GM12864 (cell line): ENCODE results near the gene CDHR1.

Source experiments
- DNase-seq: peaks from one replicate; pipeline ENCODE4 v3.0.0-alpha.2; 2011; ENCODE audit warnings: low read depth
- H3K4me3 ChIP-seq: 2 replicates; pipeline ENCODE4 v1.5.1; 2011; ENCODE audit warnings: mild to moderate bottlenecking, low read depth, low read length, control low read depth
- CTCF ChIP-seq: IDR thresholded peaks from 2 replicates; pipeline ENCODE4 v1.5.1; 2011; ENCODE audit warnings: low read depth, mild to moderate bottlenecking, moderate library complexity, low read length, control low read depth, inconsistent platforms; ENCODE audit errors: missing control alignments

Gene CDHR1

GRCh38 chr10:84156768-84157167 is 37.6 kb upstream of the CDHR1 start:
- no peak overlapping the region for H3K4me3 ChIP-seq
- no peak for DNase-seq
- no peak for TF ChIP-seq CTCF

- DNase-seq: no peak
- no peak for TF ChIP-seq CTCF
- H3K4me3 ChIP-seq: no peak overlapping the region
Measured at GRCh38 chr10:84158061-84158460, 36.3 kb upstream of the CDHR1 start.

- no peak for TF ChIP-seq CTCF
- no peak for DNase-seq
- no peak overlapping the region for H3K4me3 ChIP-seq
Measured at GRCh38 chr10:84158550-84158949, 35.8 kb upstream of the CDHR1 start.

GRCh38 chr10:84159076-84159685 is 35.2 kb upstream of the CDHR1 start:
- no peak for TF ChIP-seq CTCF
- H3K4me3 ChIP-seq: no peak overlapping the region
- no peak for DNase-seq

GRCh38 chr10:84160663-84161362 is 33.5 kb upstream of the CDHR1 start:
- no peak for TF ChIP-seq CTCF
- no peak for DNase-seq
- no peak overlapping the region for H3K4me3 ChIP-seq

GRCh38 chr10:84163996-84164395 is 30.3 kb upstream of the CDHR1 start:
- TF ChIP-seq CTCF: no peak
- DNase-seq: no peak
- no peak overlapping the region for H3K4me3 ChIP-seq

- DNase-seq: no peak
- TF ChIP-seq CTCF: no peak
Measured at GRCh38 chr10:84164442-84164841, 29.9 kb upstream of the CDHR1 start.

More at GRCh38 chr10:84164442-84164841, 29.9 kb upstream of the CDHR1 start:
- H3K4me3 ChIP-seq: no peak overlapping the region
